NCI-H524 (cell line): Measurements from ENCODE around the gene TBX20.
"Not testable (repeated sequence)": the region's sequence is repeated elsewhere in the genome, so short reads cannot be mapped to it uniquely, and the experiment has no call there.

Experiments
- DNase-seq, 2 experiments: peaks; one replicate each; lab custom pipeline; 2025; lab: John Stamatoyannopoulos, UW

Gene TBX20

DNA sequence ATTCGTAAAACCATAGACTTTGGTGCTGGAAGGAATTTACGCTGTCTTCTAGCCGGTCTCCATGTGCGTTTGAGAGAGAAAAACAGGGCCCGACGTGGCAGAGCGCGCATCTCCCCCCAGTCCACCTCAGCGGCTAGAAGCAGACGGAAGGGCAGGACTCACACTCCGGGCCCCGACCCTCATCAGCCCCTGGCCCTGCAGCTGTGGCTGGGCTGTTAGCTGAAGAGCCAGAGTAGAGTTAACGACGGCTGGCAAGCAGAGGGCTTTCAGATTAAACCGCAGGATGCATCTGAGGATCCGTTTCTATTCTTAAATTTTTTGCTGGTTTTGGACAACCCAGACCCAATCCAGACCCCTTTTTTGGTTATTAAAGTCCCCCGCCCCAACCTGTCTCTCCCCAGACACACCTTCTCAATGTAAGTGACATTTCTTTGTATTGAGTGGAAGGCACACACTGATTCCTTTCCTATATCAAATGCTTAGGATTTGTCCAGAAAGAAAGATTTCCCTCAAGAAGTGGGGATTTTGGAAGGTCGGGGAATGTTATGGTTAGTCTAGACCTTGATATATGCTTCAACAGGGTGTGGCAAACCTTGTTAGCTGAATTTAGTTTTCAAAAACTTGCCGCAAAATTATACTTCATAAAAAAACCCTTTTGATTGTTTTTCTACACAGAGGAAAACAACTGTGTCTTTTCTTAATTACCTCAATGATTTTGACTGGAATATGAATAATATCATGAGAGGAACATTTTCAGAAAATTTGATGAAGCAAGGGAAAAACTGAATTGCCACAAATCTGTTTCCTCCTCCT lies 1.7 kb upstream of the TBX20 start:
- DNase-seq = no peak

- DNase-seq = no peak
Measured at GRCh38 chr7:35254496-35255442, 869 bp upstream of the TBX20 start.

DNA sequence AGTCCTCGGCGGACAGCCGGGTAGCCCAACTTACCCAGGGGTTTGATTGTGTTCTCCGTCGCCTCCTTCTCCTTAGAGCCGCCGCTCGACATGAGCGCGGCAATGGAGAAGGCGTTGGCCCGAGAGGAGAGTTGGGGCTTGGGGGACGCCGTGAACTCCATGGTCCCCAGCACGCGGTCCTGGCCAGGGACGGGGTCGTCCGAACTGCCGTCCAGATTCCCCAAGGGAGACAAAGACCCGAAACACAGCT lies 515 bp downstream of the TBX20 start:
- DNase-seq = no peak

DNA sequence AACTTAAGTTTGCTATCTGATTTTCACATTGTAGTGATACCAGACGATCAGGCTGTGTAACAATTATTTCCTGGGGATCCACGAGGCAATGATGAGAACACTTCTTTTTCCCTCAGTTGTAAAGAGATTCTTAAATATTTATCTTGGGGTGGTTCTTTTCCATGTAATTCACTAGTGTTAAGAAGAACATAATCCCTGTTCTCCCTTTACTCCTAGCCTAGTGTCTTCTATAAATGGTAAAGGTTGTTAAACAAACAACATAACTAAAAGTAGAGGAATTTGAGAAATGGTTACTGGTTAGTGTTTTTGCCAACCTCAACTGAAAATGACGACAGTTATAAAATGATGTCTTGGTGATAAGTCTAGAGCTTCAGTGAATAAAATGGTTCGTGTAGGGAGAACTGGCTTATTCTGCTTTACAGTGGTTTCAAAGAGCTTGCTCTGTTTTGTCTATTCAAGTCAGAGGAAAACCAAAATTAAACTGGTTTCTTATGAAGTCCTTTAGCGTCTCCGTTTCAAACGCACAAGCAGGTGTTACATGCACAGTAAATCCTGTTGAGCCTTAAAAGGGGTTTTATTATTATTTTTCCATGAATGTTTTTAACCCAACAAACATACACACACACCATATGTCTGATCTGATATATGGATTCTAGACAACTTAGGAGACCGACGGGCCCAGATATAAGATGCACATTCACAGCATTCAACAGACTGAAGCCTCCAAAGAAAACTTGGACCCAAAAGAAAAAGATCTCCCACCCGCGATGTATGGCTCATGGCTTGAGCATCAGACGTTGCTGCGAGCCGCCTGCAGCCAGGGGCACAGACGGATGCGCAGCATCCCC lies 1.1 kb downstream of the TBX20 start:
- peak in 1 of 2 experiments; percentile 34 for DNase-seq

GRCh38 chr7:35251606-35252310 lies 2.1 kb downstream of the TBX20 start:
- DNase-seq = no peak

GRCh38 chr7:35250941-35251340 lies 3.0 kb downstream of the TBX20 start:
- no peak for DNase-seq

DNA sequence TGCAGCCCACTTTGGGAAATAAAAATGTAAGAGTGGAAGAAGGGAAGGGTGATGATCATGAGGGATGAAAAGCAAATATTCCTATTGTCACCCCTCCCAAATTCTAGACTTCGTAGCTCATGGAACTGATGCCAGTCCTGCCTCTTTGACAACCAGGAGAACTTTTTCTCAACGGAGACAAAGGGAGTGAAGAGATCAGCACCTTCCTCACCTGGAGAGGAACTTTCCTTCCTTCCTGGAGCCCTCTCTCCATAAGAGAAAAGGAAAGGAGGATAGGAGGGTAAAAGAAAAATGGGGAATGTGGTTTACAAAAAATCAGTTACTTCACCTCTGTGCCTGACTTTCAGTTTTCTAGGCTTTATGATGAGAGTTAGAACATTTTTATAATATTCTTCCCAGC lies 3.4 kb downstream of the TBX20 start:
- no peak for DNase-seq

GRCh38 chr7:35249537-35249907 lies 4.4 kb downstream of the TBX20 start:
- no peak for DNase-seq

GRCh38 chr7:35248576-35249536 lies 5.0 kb downstream of the TBX20 start:
- DNase-seq = no peak

- DNase-seq = no peak
Measured at GRCh38 chr7:35246819-35247218, 7.1 kb downstream of the TBX20 start.

DNA sequence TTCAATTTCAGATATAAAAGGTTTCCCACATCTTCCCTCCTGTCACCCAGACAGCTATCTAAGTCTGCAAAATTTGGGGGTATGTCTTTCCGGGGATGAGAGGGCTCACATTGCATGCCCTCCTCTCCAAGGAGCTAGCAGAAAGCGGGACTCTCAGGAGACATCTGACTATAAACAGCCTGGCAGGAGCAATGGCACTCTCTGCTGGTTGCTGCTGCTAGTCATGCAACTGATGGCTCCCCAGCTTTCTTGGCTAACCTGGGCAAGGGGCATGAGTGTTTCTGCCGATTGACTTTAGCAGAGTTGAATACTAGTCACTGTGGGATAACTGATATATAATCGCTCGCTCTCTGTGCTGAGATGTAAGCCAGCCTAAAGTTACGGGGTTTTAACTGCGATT lies 12.0 kb downstream of the TBX20 start:
- DNase-seq = peak in 1 of 2 experiments; percentile 25

DNA sequence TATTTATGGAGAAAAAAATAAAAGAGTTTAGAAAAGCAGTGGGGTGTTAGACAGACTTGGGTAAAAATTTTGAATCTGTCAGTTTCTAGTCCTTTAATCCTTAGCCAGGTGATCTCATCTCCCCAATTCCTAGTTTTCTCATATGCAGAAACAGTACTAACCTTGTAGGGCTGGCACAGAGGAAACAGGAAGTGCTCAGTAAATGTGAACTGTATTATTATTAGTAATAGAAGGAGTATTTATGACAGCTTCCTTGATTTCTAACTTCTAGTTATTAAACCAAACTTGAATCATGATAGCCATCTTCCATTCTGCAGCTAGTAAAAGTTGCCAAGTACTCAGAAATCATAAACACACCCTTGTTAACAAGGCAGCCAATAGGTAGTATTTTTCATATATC lies 12.5 kb downstream of the TBX20 start:
- DNase-seq = no peak

GRCh38 chr7:35241008-35241407 lies 12.9 kb downstream of the TBX20 start:
- not testable (repeated sequence) for DNase-seq

DNA sequence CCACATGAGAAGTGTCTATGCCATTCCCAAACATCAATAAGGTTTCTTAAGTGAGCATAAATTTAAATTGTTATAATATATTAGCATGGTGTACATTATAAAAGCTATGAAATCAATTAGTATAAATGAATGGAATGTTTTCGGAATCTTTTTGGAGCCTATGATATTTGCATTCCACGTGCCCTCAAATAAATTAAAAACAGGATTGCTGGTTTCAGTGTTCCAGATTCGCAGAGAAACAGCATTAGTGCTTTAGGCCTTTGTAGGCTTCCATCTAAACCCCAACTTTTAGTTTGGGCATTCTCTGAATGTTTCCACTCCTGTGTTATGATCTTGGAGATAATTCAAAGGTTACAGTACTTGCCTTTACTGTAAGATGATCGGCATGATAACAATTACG lies 15.4 kb downstream of the TBX20 start:
- not testable (repeated sequence) for DNase-seq

GRCh38 chr7:35232994-35233393 lies 20.9 kb downstream of the TBX20 start:
- no peak for DNase-seq

GRCh38 chr7:35231221-35231620 lies 22.7 kb downstream of the TBX20 start:
- not testable (repeated sequence) for DNase-seq

- DNase-seq = not testable (repeated sequence)
Measured at GRCh38 chr7:35229116-35229780, 24.7 kb downstream of the TBX20 start.

- not testable (repeated sequence) for DNase-seq
Measured at GRCh38 chr7:35228496-35229051, 25.3 kb downstream of the TBX20 start.

DNA sequence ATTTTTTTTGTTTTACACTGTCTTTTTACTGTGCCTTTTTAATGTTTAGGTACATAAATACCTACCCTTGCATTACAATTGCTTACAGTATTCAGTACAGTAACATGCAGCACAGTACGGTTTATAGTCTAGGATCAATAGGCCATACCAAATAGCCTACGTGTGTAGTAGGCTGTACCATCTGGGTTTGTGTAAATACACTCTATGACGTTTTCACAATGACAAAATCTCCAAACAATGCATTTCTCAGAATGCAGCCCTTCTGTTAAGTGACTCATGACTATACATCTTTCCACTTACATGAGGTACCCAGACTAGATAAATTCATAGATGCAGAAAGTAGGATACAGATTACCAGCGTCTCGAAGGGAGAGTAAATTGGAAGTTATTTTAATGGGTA lies 26.5 kb downstream of the TBX20 start:
- not testable (repeated sequence) for DNase-seq

GRCh38 chr7:35222445-35222844 lies 31.5 kb downstream of the TBX20 start:
- DNase-seq = not testable (repeated sequence)
